Measurements from ENCODE around the gene C22orf39. TPM values are rescaled to one million over a fixed set of nuclear protein-coding genes. Genes with fewer than 3 reads are reported as not detected.

The C22orf39 gene
- total RNA-seq, 4 donors from 2014 or later = 46.8 to 47.9 (median 47.1) TPM

DNA sequence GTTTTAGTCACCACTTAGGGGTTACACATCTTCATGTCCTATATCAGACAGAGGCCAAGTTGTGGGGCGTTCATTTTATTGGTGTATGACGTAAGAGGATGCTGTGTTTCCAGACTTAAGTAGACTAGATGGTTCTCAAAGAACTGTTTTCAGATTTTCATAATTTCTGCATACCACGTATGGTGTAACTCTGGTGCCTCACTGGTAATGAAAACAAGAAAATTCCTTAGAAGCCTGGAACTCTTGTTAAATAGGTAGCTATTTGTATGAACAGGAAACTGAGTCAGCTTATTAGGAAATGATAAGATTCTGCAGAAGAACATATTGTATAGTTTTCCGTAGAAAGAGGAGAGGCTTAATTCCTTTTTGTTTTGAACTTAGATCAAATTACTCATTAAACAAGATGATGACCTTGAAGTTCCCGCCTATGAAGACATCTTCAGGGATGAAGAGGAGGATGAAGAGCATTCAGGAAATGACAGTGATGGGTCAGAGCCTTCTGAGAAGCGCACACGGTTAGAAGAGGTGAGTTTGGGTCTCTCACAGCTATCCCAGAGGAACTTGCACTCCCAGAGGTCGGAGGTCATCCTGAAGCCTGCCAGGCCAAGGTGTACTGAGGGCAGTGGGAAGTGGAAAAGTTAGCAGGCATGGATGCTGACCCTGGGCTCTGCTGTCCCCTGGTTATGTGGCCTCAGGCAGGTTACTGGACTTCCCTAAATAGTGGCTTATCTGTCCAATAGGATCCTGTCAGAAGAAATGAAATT, 36.2 kb upstream of the C22orf39 start:
- Histone ChIP-seq H3K9me3 (no peaks in the 10 kb centered on the region), H3K4me1 (peaks cover 0 to 8% (median 2%) of the 10 kb centered on the region in 4 donors), H3K4me3 (no peak overlapping the region), H3K27ac (no peak overlapping the region), H3K36me3 (no peaks in the 10 kb centered on the region), H3K27me3 (no peaks in the 10 kb centered on the region)
- DNase-seq = no peak
- TF ChIP-seq, protein P1, sequence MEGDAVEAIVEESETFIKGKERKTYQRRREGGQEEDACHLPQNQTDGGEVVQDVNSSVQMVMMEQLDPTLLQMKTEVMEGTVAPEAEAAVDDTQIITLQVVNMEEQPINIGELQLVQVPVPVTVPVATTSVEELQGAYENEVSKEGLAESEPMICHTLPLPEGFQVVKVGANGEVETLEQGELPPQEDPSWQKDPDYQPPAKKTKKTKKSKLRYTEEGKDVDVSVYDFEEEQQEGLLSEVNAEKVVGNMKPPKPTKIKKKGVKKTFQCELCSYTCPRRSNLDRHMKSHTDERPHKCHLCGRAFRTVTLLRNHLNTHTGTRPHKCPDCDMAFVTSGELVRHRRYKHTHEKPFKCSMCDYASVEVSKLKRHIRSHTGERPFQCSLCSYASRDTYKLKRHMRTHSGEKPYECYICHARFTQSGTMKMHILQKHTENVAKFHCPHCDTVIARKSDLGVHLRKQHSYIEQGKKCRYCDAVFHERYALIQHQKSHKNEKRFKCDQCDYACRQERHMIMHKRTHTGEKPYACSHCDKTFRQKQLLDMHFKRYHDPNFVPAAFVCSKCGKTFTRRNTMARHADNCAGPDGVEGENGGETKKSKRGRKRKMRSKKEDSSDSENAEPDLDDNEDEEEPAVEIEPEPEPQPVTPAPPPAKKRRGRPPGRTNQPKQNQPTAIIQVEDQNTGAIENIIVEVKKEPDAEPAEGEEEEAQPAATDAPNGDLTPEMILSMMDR (IDR thresholded peaks at IDR 0.05) = no peak
- no peak for TF ChIP-seq POLR2A (IDR thresholded peaks at IDR 0.05)

DNA sequence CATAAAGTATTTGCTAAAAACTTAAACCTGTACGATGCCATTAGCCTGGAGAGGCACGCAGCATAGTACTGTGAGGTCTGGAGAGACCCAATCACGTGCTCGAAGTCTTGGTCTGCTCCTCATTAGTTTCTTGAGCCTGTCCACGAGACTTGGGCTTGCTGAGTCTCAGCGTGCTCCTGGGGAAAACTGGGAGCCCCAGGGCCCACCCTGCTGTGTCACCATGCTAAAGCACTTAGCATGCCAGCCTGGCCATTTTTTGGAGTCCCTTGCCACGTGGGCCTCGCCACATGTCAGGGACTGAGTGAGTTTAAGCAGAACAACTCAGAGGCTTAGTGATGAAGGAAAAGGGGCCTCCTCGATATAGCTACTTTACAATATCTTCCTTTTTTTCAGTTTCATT, 34.8 kb upstream of the C22orf39 start:
- no peak for DNase-seq
- Histone ChIP-seq H3K4me1 (peaks cover 0 to 17% (median 6%) of the 10 kb centered on the region in 4 donors), H3K9me3 (no peaks in the 10 kb centered on the region), H3K36me3 (no peaks in the 10 kb centered on the region), H3K4me3 (no peak overlapping the region), H3K27me3 (no peaks in the 10 kb centered on the region), H3K27ac (no peak overlapping the region)
- TF ChIP-seq, protein P1 (IDR thresholded peaks at IDR 0.05) = no peak
- TF ChIP-seq POLR2A (IDR thresholded peaks at IDR 0.05) = no peak

DNA sequence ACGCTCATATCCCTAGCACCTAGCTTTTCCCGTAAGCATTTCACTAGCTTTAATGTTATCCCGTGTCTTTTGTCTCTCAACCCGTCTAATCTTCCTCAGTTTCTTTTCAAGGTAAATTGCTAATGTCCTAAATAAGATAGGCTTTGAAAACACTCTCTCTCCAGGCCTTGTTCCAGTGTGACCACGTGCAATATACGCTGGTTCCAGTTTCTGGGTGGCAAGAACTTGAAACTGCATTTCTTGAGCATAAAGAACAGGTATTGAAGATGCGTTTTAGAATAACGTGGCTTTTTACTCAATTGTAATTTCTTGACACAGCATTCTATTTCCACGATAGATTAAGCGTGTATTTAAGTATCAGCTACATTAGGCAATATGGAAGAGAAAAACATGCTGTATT, 33.3 kb upstream of the C22orf39 start:
- Histone ChIP-seq H3K27me3 (no peaks in the 10 kb centered on the region), H3K27ac (no peak overlapping the region), H3K9me3 (no peaks in the 10 kb centered on the region), H3K36me3 (no peaks in the 10 kb centered on the region), H3K4me1 (peaks cover 0 to 21% (median 6%) of the 10 kb centered on the region in 4 donors), H3K4me3 (no peak overlapping the region)
- no peak for DNase-seq
- no peak for TF ChIP-seq POLR2A (IDR thresholded peaks at IDR 0.05)
- TF ChIP-seq, protein P1 (IDR thresholded peaks at IDR 0.05) = no peak

DNA sequence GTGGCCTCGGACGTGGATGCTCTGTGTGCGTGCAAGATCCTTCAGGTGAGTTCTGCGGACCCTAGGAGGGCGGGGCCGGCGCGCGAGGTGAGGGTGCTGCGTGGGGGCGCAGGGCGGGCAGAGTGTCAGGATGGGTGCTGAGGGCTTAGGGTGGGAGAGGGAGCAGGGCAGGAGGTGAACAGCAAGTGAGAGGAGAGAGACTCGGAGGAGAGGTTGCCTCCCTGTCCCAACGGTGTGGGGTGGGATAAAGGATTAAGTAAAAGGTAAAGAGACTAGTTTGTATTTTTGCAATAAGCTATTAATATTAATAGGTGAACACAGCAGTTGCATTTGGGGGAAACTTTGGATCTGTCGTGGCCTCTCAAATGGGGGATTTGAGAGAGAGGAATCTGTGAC, 32.7 kb upstream of the C22orf39 start:
- Histone ChIP-seq H3K27me3 (no peaks in the 10 kb centered on the region), H3K36me3 (peaks cover 0 to 2% (median 0%) of the 10 kb centered on the region in 3 donors), H3K4me3 (peak overlapping the region; percentile 76 to 93 (median 82)), H3K27ac (peak overlapping the region in 1 of 4 donors; percentile 85), H3K9me3 (no peaks in the 10 kb centered on the region), H3K4me1 (peaks cover 0 to 21% (median 6%) of the 10 kb centered on the region in 4 donors)
- no peak for DNase-seq
- TF ChIP-seq, protein P1 (IDR thresholded peaks at IDR 0.05) = no peak
- no peak for TF ChIP-seq POLR2A (IDR thresholded peaks at IDR 0.05)

DNA sequence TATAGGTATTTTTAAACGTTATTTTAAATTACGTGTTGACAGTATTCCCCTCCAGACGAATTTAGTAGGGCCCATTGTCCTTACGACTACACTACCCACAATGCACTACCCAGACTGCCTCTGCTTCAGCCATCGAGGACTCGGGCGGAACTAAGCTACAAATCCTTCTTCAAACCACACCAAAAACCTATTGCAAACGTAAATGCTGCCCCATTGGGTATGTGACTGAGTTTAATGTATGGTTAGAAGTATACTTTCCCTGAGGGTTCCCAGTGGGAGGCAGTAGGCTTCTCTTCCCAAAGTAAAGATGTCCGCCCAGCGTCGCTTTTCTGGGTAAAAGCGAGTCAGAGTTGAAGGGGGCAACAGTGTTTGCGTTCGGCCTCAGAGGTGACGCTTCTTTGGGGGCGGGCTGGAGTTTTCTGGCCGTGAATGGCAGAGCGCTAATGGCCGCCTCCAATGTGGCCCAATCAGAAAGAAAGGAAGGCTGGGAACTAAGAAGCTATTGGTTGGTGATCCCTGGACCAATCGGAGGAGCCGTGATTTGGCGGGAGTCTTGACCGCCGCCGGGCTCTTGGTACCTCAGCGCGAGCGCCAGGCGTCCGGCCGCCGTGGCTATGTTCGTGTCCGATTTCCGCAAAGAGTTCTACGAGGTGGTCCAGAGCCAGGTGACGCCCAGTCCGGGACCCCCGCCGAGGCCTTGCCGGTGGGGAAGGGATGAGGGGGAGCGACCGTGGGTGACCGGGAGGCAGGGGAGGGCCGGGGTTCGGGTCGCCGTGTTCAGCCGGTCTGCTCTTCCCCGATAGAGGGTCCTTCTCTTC, 32.1 kb upstream of the C22orf39 start, which contains the start of gene CDC45:
Gene CDC45, plus strand, starts transcription at position 566 of the 818 bp plus-strand sequence. Its CDS starts 49 bp downstream, at position 615.
- TF ChIP-seq, protein P1 (IDR thresholded peaks at IDR 0.05) = no peak
- TF ChIP-seq POLR2A (IDR thresholded peaks at IDR 0.05) = no peak
- no peaks in the 10 kb centered on the region for H3K27me3 ChIP-seq

More for the DNA sequence above, 32.1 kb upstream of the C22orf39 start, which contains the start of gene CDC45:
- Histone ChIP-seq H3K9me3 (no peaks in the 10 kb centered on the region), H3K36me3 (peaks cover 0 to 8% (median 0%) of the 10 kb centered on the region in 3 donors), H3K4me1 (peaks cover 0 to 21% (median 6%) of the 10 kb centered on the region in 4 donors), H3K4me3 (peak within 1 kb of the TSS; percentile 76 to 93 (median 82)), H3K27ac (peak within 1 kb of the TSS; percentile 85 to 96 (median 92))
- DNase-seq = peak; percentile 93 to 98 (median 95)

All from Peyer's patch (tissue), 4 donors.